Measurements from ENCODE around the gene ANK2. TPM values are rescaled to one million over a fixed set of nuclear protein-coding genes. Genes with fewer than 3 reads are reported as not detected.

Gene ANK2
- total RNA-seq, 2 donors from 2014 or later = 70.0 to 124 TPM

- TF ChIP-seq CTCF (conservative IDR thresholded peaks at IDR 0.05) = no peak
- Histone ChIP-seq H3K9ac (ENCODE audit: extremely low read depth, low read length, poor library complexity, severe bottlenecking) (no peak overlapping the region), H3K27me3 (ENCODE audit: control insufficient read depth, insufficient read depth, low read length, poor library complexity, severe bottlenecking) (no peaks in the 10 kb centered on the region), H3K36me3 (ENCODE audit: control insufficient read depth, insufficient read depth, low read length) (no peaks in the 10 kb centered on the region), H3K27ac (ENCODE audit: low read depth, low read length) (no peak overlapping the region), H3K4me1 (ENCODE audit: control insufficient read depth, insufficient read depth, low read length) (peaks cover 14% of the 10 kb centered on the region), H3K4me3 (ENCODE audit: low read length) (no peak overlapping the region), H3K9me3 (ENCODE audit: control insufficient read depth, low read length) (no peaks in the 10 kb centered on the region)
- 82 to 100% methylated on average over 1 of the region's 2 CpGs for WGBS, 2 experiments (ENCODE audit: insufficient coverage in 1 of 2, insufficient read length in 1 of 2)
- Mint-ChIP-seq H3K4me3 (no peak overlapping the region), H3K27ac (no peak overlapping the region), H3K4me1 (peaks cover 49% of the 10 kb centered on the region), H3K36me3 (ENCODE audit: low read depth) (peaks cover 3% of the 10 kb centered on the region), H3K9me3 (no peaks in the 10 kb centered on the region), H3K27me3 (ENCODE audit: insufficient read depth) (no peaks in the 10 kb centered on the region)
- no peak for DNase-seq
Measured at GRCh38 chr4:113114884-113115283, 65.4 kb downstream of the ANK2 start.

GRCh38 chr4:113116414-113117357 is 67.2 kb downstream of the ANK2 start:
- no peak overlapping the region for H3K9ac ChIP-seq (ENCODE audit: extremely low read depth, low read length, poor library complexity, severe bottlenecking)

GRCh38 chr4:113117358-113117702 is 67.9 kb downstream of the ANK2 start:
- DNase-seq = no peak
- Histone ChIP-seq H3K27ac (ENCODE audit: low read depth, low read length) (no peak overlapping the region), H3K4me1 (ENCODE audit: control insufficient read depth, insufficient read depth, low read length) (peaks cover 14% of the 10 kb centered on the region), H3K9ac (ENCODE audit: extremely low read depth, low read length, poor library complexity, severe bottlenecking) (no peak overlapping the region), H3K4me3 (ENCODE audit: low read length) (no peak overlapping the region), H3K36me3 (ENCODE audit: control insufficient read depth, insufficient read depth, low read length) (no peaks in the 10 kb centered on the region), H3K9me3 (ENCODE audit: control insufficient read depth, low read length) (no peaks in the 10 kb centered on the region), H3K27me3 (ENCODE audit: control insufficient read depth, insufficient read depth, low read length, poor library complexity, severe bottlenecking) (no peaks in the 10 kb centered on the region)
- no peaks in the 10 kb centered on the region for H3K9me3 Mint-ChIP-seq
- WGBS, 2 experiments (ENCODE audit: insufficient coverage in 1 of 2, insufficient read length in 1 of 2) = 87 to 92% methylated on average over 3 of the region's 3 CpGs
- no peaks in the 10 kb centered on the region for H3K27me3 Mint-ChIP-seq (ENCODE audit: insufficient read depth)
- H3K4me3 Mint-ChIP-seq = no peak overlapping the region
- peaks cover 37% of the 10 kb centered on the region for H3K4me1 Mint-ChIP-seq
- peaks cover 6% of the 10 kb centered on the region for H3K36me3 Mint-ChIP-seq (ENCODE audit: low read depth)
- H3K27ac Mint-ChIP-seq = no peak overlapping the region
- no peak for TF ChIP-seq CTCF (conservative IDR thresholded peaks at IDR 0.05)

More at GRCh38 chr4:113116414-113117357, 67.2 kb downstream of the ANK2 start:
- TF ChIP-seq CTCF (conservative IDR thresholded peaks at IDR 0.05) = no peak
- no peaks in the 10 kb centered on the region for H3K9me3 ChIP-seq (ENCODE audit: control insufficient read depth, low read length)
- peaks cover 14% of the 10 kb centered on the region for H3K4me1 ChIP-seq (ENCODE audit: control insufficient read depth, insufficient read depth, low read length)
- no peak overlapping the region for H3K4me3 ChIP-seq (ENCODE audit: low read length)
- Mint-ChIP-seq H3K4me1 (peaks cover 43% of the 10 kb centered on the region), H3K4me3 (no peak overlapping the region), H3K27me3 (ENCODE audit: insufficient read depth) (no peaks in the 10 kb centered on the region), H3K27ac (no peak overlapping the region), H3K9me3 (no peaks in the 10 kb centered on the region), H3K36me3 (ENCODE audit: low read depth) (peaks cover 3% of the 10 kb centered on the region)
- DNase-seq = no peak
- peak overlapping the region; percentile 52 for H3K27ac ChIP-seq (ENCODE audit: low read depth, low read length)
- H3K27me3 ChIP-seq (ENCODE audit: control insufficient read depth, insufficient read depth, low read length, poor library complexity, severe bottlenecking) = no peaks in the 10 kb centered on the region
- 89 to 90% methylated on average over 11 to 17 of the region's 17 CpGs for WGBS, 2 experiments (ENCODE audit: insufficient coverage in 1 of 2, insufficient read length in 1 of 2)
- H3K36me3 ChIP-seq (ENCODE audit: control insufficient read depth, insufficient read depth, low read length) = no peaks in the 10 kb centered on the region

Measured in endodermal cell (in vitro differentiated cells).